Parathyroid adenoma (tissue), 2 donors: ENCODE results near the gene PPP1R13L.

Source experiments
- H2AFZ ChIP-seq: fragments of 300-600 bp; sonication (generic); one replicate; pipeline ENCODE4 v1.7.0; 2017; ENCODE audit warnings: antibody characterized with exemption, mild to moderate bottlenecking
- H3K27ac ChIP-seq: fragments of 300-600 bp; sonication (generic); one replicate; pipeline ENCODE4 v1.7.0; 2017
- H3K27me3 ChIP-seq: fragments of 300-600 bp; sonication (generic); one replicate; pipeline ENCODE4 v1.7.0; 2017; ENCODE audit warnings: low read length; ENCODE audit not compliant: control insufficient read depth, insufficient read depth
- H3K36me3 ChIP-seq: fragments of 300-600 bp; sonication (generic); one replicate; pipeline ENCODE4 v1.7.0; 2017; ENCODE audit warnings: low read length; ENCODE audit not compliant: control insufficient read depth, insufficient read depth
- H3K4me1 ChIP-seq: fragments of 300-600 bp; sonication (generic); one replicate; pipeline ENCODE4 v1.7.0; 2017; ENCODE audit warnings: control low read depth
- H3K4me2 ChIP-seq: fragments of 300-600 bp; sonication (generic); one replicate; pipeline ENCODE4 v1.7.0; 2017; ENCODE audit warnings: low read length
- H3K4me3 ChIP-seq: fragments of 300-600 bp; sonication (generic); one replicate; pipeline ENCODE4 v1.7.0; 2017; ENCODE audit warnings: low read depth, low read length
- H3K79me2 ChIP-seq: fragments of 300-600 bp; sonication (generic); one replicate; pipeline ENCODE4 v1.7.0; 2017; ENCODE audit warnings: control low read depth
- H3K9ac ChIP-seq: fragments of 300-600 bp; sonication (generic); one replicate; pipeline ENCODE4 v1.7.0; 2017; ENCODE audit warnings: mild to moderate bottlenecking
- H3K9me3 ChIP-seq: fragments of 300-600 bp; sonication (generic); one replicate; pipeline ENCODE4 v1.7.0; 2017; ENCODE audit warnings: low read length; ENCODE audit not compliant: control insufficient read depth
- CTCF ChIP-seq: fragments of 300-600 bp; sonication (generic); IDR thresholded peaks from one replicate; pipeline ENCODE4 v1.7.0; 2017; ENCODE audit warnings: antibody characterized with exemption, mild to moderate bottlenecking
- donor health status: primary hyperparathyroidism.

PPP1R13L gene

GRCh38 chr19:45356760-45357444 is 48.0 kb downstream of the PPP1R13L start:
- no peak for TF ChIP-seq CTCF
- H3K27me3 ChIP-seq: no peaks in the 10 kb centered on the region
- H3K36me3 ChIP-seq: no peaks in the 10 kb centered on the region
- no peak overlapping the region for H3K9ac ChIP-seq
- no peak overlapping the region for H3K4me3 ChIP-seq
- no peaks in the 10 kb centered on the region for H3K9me3 ChIP-seq
- no peaks in the 10 kb centered on the region for H3K4me1 ChIP-seq
- no peak overlapping the region for H3K27ac ChIP-seq
- H3K79me2 ChIP-seq: no peaks in the 10 kb centered on the region
- H2AFZ ChIP-seq: no peak overlapping the region
- no peak overlapping the region for H3K4me2 ChIP-seq

- no peak overlapping the region for H3K4me2 ChIP-seq
- H2AFZ ChIP-seq: no peak overlapping the region
- H3K9ac ChIP-seq: no peak overlapping the region
- no peaks in the 10 kb centered on the region for H3K36me3 ChIP-seq
- no peaks in the 10 kb centered on the region for H3K27me3 ChIP-seq
- no peaks in the 10 kb centered on the region for H3K4me1 ChIP-seq
- H3K27ac ChIP-seq: no peak overlapping the region
- H3K4me3 ChIP-seq: no peak overlapping the region
- no peak for TF ChIP-seq CTCF
- H3K9me3 ChIP-seq: no peaks in the 10 kb centered on the region
- H3K79me2 ChIP-seq: no peaks in the 10 kb centered on the region
Measured at GRCh38 chr19:45355910-45356309, 49.0 kb downstream of the PPP1R13L start.

GRCh38 chr19:45355402-45355801 is 49.5 kb downstream of the PPP1R13L start:
- no peaks in the 10 kb centered on the region for H3K27me3 ChIP-seq
- no peak overlapping the region for H3K4me2 ChIP-seq
- H3K79me2 ChIP-seq: no peaks in the 10 kb centered on the region
- H3K9me3 ChIP-seq: no peaks in the 10 kb centered on the region
- TF ChIP-seq CTCF: no peak
- no peak overlapping the region for H3K27ac ChIP-seq
- H3K4me3 ChIP-seq: no peak overlapping the region
- H3K9ac ChIP-seq: no peak overlapping the region
- no peak overlapping the region for H2AFZ ChIP-seq
- H3K4me1 ChIP-seq: no peaks in the 10 kb centered on the region
- H3K36me3 ChIP-seq: no peaks in the 10 kb centered on the region

- H3K4me1 ChIP-seq: no peaks in the 10 kb centered on the region
- H3K4me2 ChIP-seq: no peak overlapping the region
- no peak for TF ChIP-seq CTCF
- H3K9ac ChIP-seq: no peak overlapping the region
- H2AFZ ChIP-seq: no peak overlapping the region
- no peaks in the 10 kb centered on the region for H3K27me3 ChIP-seq
- H3K4me3 ChIP-seq: no peak overlapping the region
- no peaks in the 10 kb centered on the region for H3K36me3 ChIP-seq
- H3K79me2 ChIP-seq: no peaks in the 10 kb centered on the region
- no peaks in the 10 kb centered on the region for H3K9me3 ChIP-seq
- H3K27ac ChIP-seq: no peak overlapping the region
Measured at GRCh38 chr19:45354241-45354842, 50.5 kb downstream of the PPP1R13L start.
